GM21381 (cell line): ENCODE measurements around the gene TNKS1BP1.
"Not testable (repeated sequence)": the region's sequence is repeated elsewhere in the genome, so short reads cannot be mapped to it uniquely, and the experiment has no call there.

Experiments used
- ATAC-seq: cut with Tn5 transposase; IDR thresholded peaks from one replicate; pipeline ENCODE4 v1.9.1; 2021; ENCODE audit warnings: mild to moderate bottlenecking, moderate library complexity; ENCODE audit not compliant: unreplicated experiment

The TNKS1BP1 gene

GRCh38 chr11:57297221-57297620 lies 27.5 kb downstream of the TNKS1BP1 start:
- ATAC-seq, result no peak

- ATAC-seq, result not testable (repeated sequence)
These were observed 28.5 kb downstream of the TNKS1BP1 start for GRCh38 chr11:57296205-57296604.

- no peak for ATAC-seq
These were observed 30.3 kb downstream of the TNKS1BP1 start for GRCh38 chr11:57294225-57295131.

GRCh38 chr11:57290288-57290687 lies 34.5 kb downstream of the TNKS1BP1 start:
- ATAC-seq, result no peak

GRCh38 chr11:57288771-57289579 lies 35.8 kb downstream of the TNKS1BP1 start:
- ATAC-seq, result no peak

- no peak for ATAC-seq
These were observed 36.9 kb downstream of the TNKS1BP1 start for GRCh38 chr11:57287884-57288283.

GRCh38 chr11:57283231-57283990 lies 41.3 kb downstream of the TNKS1BP1 start:
- ATAC-seq, result no peak

GRCh38 chr11:57281546-57281945 lies 43.2 kb downstream of the TNKS1BP1 start:
- ATAC-seq, result not testable (repeated sequence)

GRCh38 chr11:57279116-57279515 lies 45.6 kb downstream of the TNKS1BP1 start:
- no peak for ATAC-seq

- no peak for ATAC-seq
These were observed 46.0 kb downstream of the TNKS1BP1 start for GRCh38 chr11:57278721-57279095.

- ATAC-seq, result peak; percentile 64
These were observed 46.7 kb downstream of the TNKS1BP1 start for GRCh38 chr11:57277845-57278720.

- no peak for ATAC-seq
These were observed 47.6 kb downstream of the TNKS1BP1 start for GRCh38 chr11:57276971-57277675.

GRCh38 chr11:57276169-57276970 lies 48.4 kb downstream of the TNKS1BP1 start:
- ATAC-seq, result no peak

- ATAC-seq, result no peak
These were observed 49.2 kb downstream of the TNKS1BP1 start for GRCh38 chr11:57275582-57275981.

GRCh38 chr11:57274904-57275498 lies 49.8 kb downstream of the TNKS1BP1 start:
- ATAC-seq, result no peak

GRCh38 chr11:57273448-57274058 lies 51.2 kb downstream of the TNKS1BP1 start:
- no peak for ATAC-seq

- no peak for ATAC-seq
These were observed 55.2 kb downstream of the TNKS1BP1 start for GRCh38 chr11:57269571-57270021.

GRCh38 chr11:57266157-57266556 lies 58.6 kb downstream of the TNKS1BP1 start:
- no peak for ATAC-seq
